Cardiac fibroblast (primary cell): ENCODE results near the gene A2M.

ENCODE experiments used
- DNase-seq, 2 donors: peaks; one replicate each; pipeline versions ENCODE4 v3.0.0 to v3.0.0-alpha.2; 2010; ENCODE audit warnings: low read depth in 2 of 2
- H3K4me3 ChIP-seq, 2 donors: replicated peaks in 1 of 2; 1 replicate in 1 of 2; 2 replicates in 1 of 2; pipeline ENCODE4 v1.5.1; 2011; ENCODE audit warnings: low read depth in 2 of 2, low read length in 2 of 2, mild to moderate bottlenecking in 2 of 2, moderate library complexity in 1 of 2
- TF ChIP-seq, protein P1 (sequence below): IDR thresholded peaks from one replicate; pipeline ENCODE4 v1.5.1; 2011; ENCODE audit warnings: low read depth, mild to moderate bottlenecking, low read length, inconsistent platforms

The A2M gene

DNA sequence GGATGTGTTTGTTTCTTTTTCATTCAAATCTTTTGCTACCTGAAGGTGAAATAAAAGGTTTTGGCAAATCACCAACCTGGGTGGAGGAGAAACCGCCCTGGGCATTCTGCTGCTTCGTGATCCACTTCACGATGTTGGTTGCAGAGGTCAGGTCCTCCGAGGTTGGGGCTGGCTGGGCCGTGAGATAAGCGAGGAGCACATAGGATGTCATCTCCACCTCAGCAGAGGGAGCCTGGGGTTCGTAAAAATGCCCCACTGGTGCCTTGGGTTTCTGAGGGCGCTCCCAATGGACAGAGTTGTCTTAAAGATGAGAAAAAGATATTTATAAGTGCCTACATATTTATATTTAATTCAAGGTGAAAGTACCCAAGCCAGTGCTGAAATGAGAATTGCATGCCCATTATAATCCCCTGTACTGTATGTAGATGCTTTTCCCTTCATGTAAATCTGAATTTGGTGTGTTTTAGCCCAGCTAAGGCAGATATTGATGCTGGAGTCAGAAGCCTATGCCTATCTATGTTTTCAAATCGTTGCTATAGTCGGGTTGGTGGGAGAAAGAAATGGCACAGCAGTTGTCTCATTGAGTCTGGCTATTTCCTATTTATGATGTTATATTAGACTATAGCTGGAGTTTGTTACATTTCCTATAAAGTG is 41.1 kb downstream of the A2M start:
- no peak for DNase-seq
- no peak overlapping the region for H3K4me3 ChIP-seq
- TF ChIP-seq, protein P1, sequence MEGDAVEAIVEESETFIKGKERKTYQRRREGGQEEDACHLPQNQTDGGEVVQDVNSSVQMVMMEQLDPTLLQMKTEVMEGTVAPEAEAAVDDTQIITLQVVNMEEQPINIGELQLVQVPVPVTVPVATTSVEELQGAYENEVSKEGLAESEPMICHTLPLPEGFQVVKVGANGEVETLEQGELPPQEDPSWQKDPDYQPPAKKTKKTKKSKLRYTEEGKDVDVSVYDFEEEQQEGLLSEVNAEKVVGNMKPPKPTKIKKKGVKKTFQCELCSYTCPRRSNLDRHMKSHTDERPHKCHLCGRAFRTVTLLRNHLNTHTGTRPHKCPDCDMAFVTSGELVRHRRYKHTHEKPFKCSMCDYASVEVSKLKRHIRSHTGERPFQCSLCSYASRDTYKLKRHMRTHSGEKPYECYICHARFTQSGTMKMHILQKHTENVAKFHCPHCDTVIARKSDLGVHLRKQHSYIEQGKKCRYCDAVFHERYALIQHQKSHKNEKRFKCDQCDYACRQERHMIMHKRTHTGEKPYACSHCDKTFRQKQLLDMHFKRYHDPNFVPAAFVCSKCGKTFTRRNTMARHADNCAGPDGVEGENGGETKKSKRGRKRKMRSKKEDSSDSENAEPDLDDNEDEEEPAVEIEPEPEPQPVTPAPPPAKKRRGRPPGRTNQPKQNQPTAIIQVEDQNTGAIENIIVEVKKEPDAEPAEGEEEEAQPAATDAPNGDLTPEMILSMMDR, result no peak

DNA sequence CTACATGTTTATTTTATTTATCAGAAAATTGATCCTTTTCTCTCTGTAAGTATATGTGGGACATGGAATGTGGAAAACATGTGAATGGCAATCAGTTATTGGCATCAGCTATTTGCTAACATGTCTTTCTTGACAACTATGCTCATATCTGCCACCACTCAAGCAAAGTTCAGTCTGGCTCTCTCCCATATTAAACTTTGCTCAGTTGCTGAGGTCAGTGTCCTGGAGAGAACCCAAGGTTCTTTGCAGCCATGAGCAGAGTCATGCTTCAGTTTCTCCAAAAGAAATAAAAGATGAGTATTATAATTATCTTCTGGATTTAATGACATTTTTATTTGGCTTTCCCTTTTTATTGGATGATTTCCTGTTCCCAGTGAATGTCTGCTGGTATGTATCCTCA is 42.6 kb downstream of the A2M start:
- H3K4me3 ChIP-seq, result no peak overlapping the region
- TF ChIP-seq, protein P1, result no peak
- DNase-seq, result no peak

DNA sequence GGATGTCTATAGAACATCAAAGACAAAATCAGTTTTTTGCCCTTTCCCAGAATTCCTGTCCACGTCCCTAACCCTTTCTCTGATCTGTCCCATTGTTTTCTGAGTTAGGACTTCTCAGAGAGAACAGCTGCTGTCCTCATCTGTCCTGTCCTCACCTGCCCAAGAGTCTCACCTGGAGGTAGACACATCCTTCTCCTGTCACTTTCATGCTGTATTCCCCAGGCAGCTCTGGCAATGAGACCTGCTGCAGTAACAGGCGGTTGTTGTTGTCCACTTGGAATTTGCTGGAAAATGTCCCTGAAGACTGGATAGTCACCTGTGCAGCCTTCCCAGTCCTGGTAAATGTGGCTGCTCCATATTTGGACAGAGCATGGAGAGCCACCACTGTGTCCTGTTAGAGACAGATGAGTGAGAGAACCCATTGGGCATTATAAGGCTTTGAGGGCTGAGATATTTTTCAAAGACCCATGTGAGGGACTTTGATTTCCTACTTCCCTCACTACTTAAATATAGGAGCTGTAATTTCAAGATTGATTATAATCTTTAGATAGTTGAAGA is 43.2 kb downstream of the A2M start:
- DNase-seq, result no peak

DNA sequence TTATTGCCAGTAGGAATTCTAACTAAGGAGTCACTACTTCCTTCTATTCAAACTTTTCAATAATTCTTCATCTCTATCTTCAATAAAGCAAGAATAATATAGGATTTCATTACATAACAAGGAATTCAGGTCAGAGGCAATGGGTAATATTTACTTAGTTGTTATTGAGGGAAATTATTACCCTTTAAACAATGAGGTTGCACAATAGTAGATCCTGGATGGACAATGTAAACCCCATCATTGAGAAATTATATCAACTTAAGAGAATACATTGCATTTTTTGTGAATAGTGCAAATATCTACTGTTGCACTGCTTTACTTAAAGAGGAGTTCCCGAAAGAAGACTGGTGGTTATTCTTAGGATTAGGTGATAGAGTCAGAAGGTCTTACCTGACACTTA is 43.8 kb downstream of the A2M start:
- TF ChIP-seq, protein P1, result no peak
- H3K4me3 ChIP-seq, result no peak overlapping the region
- DNase-seq, result no peak

More for the DNA sequence above, 43.2 kb downstream of the A2M start:
- TF ChIP-seq, protein P1, result no peak
- H3K4me3 ChIP-seq, result no peak overlapping the region

DNA sequence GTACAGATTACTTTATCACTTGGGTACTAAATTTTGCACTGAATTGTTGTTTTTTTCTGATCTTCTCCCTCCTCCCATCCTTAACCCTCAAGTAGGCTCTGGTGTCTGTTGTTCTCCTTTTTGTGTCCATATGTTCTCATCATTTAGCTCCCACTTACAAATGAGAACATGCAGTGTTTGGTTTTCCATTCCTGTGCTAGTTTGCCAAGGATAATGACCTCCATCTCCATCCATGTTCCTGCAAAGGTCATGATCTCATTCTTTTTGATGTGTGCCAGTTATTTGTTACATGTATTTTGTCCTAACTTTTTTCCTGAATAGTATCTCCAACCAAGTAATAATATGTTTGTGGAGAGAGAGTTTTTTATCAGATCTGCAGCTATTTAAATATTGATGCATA is 44.2 kb downstream of the A2M start:
- DNase-seq, result no peak
- H3K4me3 ChIP-seq, result no peak overlapping the region
- TF ChIP-seq, protein P1, result no peak

DNA sequence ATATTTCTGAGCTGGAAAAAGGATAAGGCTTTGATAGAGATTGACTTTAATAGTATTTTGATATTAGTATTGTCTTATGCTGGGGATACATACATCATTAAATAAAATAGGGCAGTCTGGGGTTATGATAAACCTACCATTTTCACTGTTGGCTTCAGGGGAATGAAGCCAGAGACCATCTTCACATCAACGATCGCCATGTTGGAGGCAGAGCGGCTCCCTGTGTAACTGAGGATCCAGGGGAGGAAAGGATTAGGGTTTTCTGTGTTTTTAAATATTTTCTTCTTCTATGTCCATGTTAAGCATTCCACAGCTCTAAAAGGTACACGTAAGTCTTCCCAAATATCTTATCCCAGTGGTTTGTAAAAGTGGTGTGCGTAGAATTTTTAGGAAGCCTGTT is 45.4 kb downstream of the A2M start:
- no peak overlapping the region for H3K4me3 ChIP-seq
- TF ChIP-seq, protein P1, result no peak
- DNase-seq, result no peak

DNA sequence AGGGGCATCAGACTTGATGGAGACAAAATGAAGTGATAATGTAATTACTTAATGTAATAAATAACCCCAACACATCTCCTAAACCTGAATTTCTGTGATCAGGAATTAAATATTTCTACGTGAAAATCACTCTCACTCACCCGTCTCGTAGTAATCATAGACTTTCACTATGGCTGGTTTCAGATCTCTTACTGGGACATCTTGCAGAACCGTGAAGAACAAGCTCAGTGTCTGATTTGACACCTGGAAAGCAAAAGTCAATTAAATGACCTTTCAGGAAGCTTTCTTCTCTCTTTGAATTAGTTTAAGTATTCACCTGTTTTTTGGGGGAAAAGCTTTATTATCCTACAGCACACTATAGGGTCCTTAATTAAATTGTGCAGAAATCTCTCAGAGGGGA is 47.1 kb downstream of the A2M start:
- TF ChIP-seq, protein P1, result no peak
- H3K4me3 ChIP-seq, result no peak overlapping the region
- no peak for DNase-seq
